HUES64 (cell line): ENCODE data around the gene ARHGAP44.

ENCODE experiments used
- H3K27ac ChIP-seq: 2 replicates; pipeline ENCODE4 v1.7.0; 2013; ENCODE audit warnings: low read depth, low read length, inconsistent platforms
- H3K27me3 ChIP-seq: 2 replicates; pipeline ENCODE4 v1.6.1; 2013; ENCODE audit warnings: mild to moderate bottlenecking, low read length; ENCODE audit not compliant: insufficient read depth
- H3K36me3 ChIP-seq: 2 replicates; pipeline ENCODE4 v1.6.1; 2013; ENCODE audit warnings: mild to moderate bottlenecking, low read length; ENCODE audit not compliant: insufficient read depth
- H3K4me1 ChIP-seq: 2 replicates; pipeline ENCODE4 v1.6.1; 2013; ENCODE audit warnings: mild to moderate bottlenecking, low read length, moderate library complexity; ENCODE audit not compliant: insufficient read depth
- H3K4me3 ChIP-seq: 2 replicates; pipeline ENCODE4 v1.5.1; 2013; ENCODE audit warnings: mild to moderate bottlenecking, low read length, moderate library complexity
- H3K9ac ChIP-seq: 2 replicates; pipeline ENCODE4 v1.6.1; 2013; ENCODE audit warnings: mild to moderate bottlenecking, low read depth, low read length
- H3K9me3 ChIP-seq: 2 replicates; pipeline ENCODE4 v1.6.1; 2013; ENCODE audit warnings: low read depth, low read length; ENCODE audit not compliant: insufficient read depth
- WGBS: fragments of 150-250, 120-280 bp; methylation state at CpG from one replicate; pipeline ENCODE4 v1.1.7; 2013; ENCODE audit warnings: missing lambda C conversion rate; 5-methylcytosine and 5-hydroxymethylcytosine counted together

Gene ARHGAP44

GRCh38 chr17:13025258-13025627, 235.9 kb downstream of the ARHGAP44 start:
- no peak overlapping the region for H3K9ac ChIP-seq
- H3K27me3 ChIP-seq: no peaks in the 10 kb centered on the region
- no peaks in the 10 kb centered on the region for H3K9me3 ChIP-seq
- no peaks in the 10 kb centered on the region for H3K4me1 ChIP-seq
- no peaks in the 10 kb centered on the region for H3K36me3 ChIP-seq
- H3K4me3 ChIP-seq: no peak overlapping the region
- no peak overlapping the region for H3K27ac ChIP-seq
- WGBS: 84% methylated on average over 5 of the region's 5 CpGs

- no peak overlapping the region for H3K9ac ChIP-seq
- H3K27ac ChIP-seq: no peak overlapping the region
- H3K36me3 ChIP-seq: no peaks in the 10 kb centered on the region
- no peaks in the 10 kb centered on the region for H3K9me3 ChIP-seq
- no peak overlapping the region for H3K4me3 ChIP-seq
- no peaks in the 10 kb centered on the region for H3K27me3 ChIP-seq
- H3K4me1 ChIP-seq: no peaks in the 10 kb centered on the region
Observed at GRCh38 chr17:13025687-13026086, 236.4 kb downstream of the ARHGAP44 start.

GRCh38 chr17:13027246-13027645, 237.9 kb downstream of the ARHGAP44 start:
- Histone ChIP-seq H3K4me3 (no peak overlapping the region), H3K9ac (no peak overlapping the region), H3K9me3 (no peaks in the 10 kb centered on the region), H3K27me3 (no peaks in the 10 kb centered on the region), H3K36me3 (no peaks in the 10 kb centered on the region), H3K4me1 (no peaks in the 10 kb centered on the region), H3K27ac (no peak overlapping the region)
- WGBS: 90% methylated on average over 5 of the region's 5 CpGs

- Histone ChIP-seq H3K9me3 (no peaks in the 10 kb centered on the region), H3K36me3 (no peaks in the 10 kb centered on the region), H3K27me3 (no peaks in the 10 kb centered on the region), H3K9ac (no peak overlapping the region), H3K4me1 (no peaks in the 10 kb centered on the region), H3K27ac (no peak overlapping the region), H3K4me3 (no peak overlapping the region)
- 81% methylated on average over 2 of the region's 2 CpGs for WGBS
Observed at GRCh38 chr17:13029340-13029739, 240.0 kb downstream of the ARHGAP44 start.

- no peaks in the 10 kb centered on the region for H3K9me3 ChIP-seq
- no peaks in the 10 kb centered on the region for H3K36me3 ChIP-seq
- H3K4me1 ChIP-seq: no peaks in the 10 kb centered on the region
- no peak overlapping the region for H3K27ac ChIP-seq
- 100% methylated on average over 1 of the region's 1 CpG for WGBS
- no peaks in the 10 kb centered on the region for H3K27me3 ChIP-seq
- no peak overlapping the region for H3K4me3 ChIP-seq
- H3K9ac ChIP-seq: no peak overlapping the region
Observed at GRCh38 chr17:13030056-13030455, 240.8 kb downstream of the ARHGAP44 start.

GRCh38 chr17:13030459-13031300, 241.4 kb downstream of the ARHGAP44 start:
- H3K9me3 ChIP-seq: no peaks in the 10 kb centered on the region
- H3K27ac ChIP-seq: no peak overlapping the region
- H3K4me3 ChIP-seq: no peak overlapping the region
- no peaks in the 10 kb centered on the region for H3K27me3 ChIP-seq
- no peaks in the 10 kb centered on the region for H3K4me1 ChIP-seq
- no peaks in the 10 kb centered on the region for H3K36me3 ChIP-seq
- H3K9ac ChIP-seq: no peak overlapping the region
- WGBS: 64% methylated on average over 10 of the region's 11 CpGs

GRCh38 chr17:13031718-13032350, 242.5 kb downstream of the ARHGAP44 start:
- Histone ChIP-seq H3K27ac (no peak overlapping the region), H3K4me1 (no peaks in the 10 kb centered on the region), H3K36me3 (no peaks in the 10 kb centered on the region), H3K27me3 (no peaks in the 10 kb centered on the region), H3K4me3 (no peak overlapping the region), H3K9me3 (no peaks in the 10 kb centered on the region), H3K9ac (no peak overlapping the region)
- 55% methylated on average over 15 of the region's 16 CpGs for whole genome bisulfite sequencing

- H3K9me3 ChIP-seq: no peaks in the 10 kb centered on the region
- H3K4me3 ChIP-seq: no peak overlapping the region
- 100% methylated on average over 1 of the region's 1 CpG for WGBS
- H3K36me3 ChIP-seq: no peaks in the 10 kb centered on the region
- no peaks in the 10 kb centered on the region for H3K4me1 ChIP-seq
- no peak overlapping the region for H3K27ac ChIP-seq
- H3K27me3 ChIP-seq: no peaks in the 10 kb centered on the region
- H3K9ac ChIP-seq: no peak overlapping the region
Observed at GRCh38 chr17:13035420-13035819, 246.1 kb downstream of the ARHGAP44 start.

- Histone ChIP-seq H3K9ac (no peak overlapping the region), H3K36me3 (no peaks in the 10 kb centered on the region), H3K4me3 (no peak overlapping the region), H3K27ac (no peak overlapping the region), H3K9me3 (no peaks in the 10 kb centered on the region), H3K27me3 (no peaks in the 10 kb centered on the region), H3K4me1 (0 out of 2 replicates have a peak, but pooled peaks cover 3% of the 10 kb centered on the region)
Observed at GRCh38 chr17:13036751-13037150, 247.5 kb downstream of the ARHGAP44 start.

- no peaks in the 10 kb centered on the region for H3K9me3 ChIP-seq
- 97% methylated on average over 4 of the region's 4 CpGs for WGBS
- H3K9ac ChIP-seq: no peak overlapping the region
- H3K4me3 ChIP-seq: no peak overlapping the region
- H3K4me1 ChIP-seq: 0 out of 2 replicates have a peak, but pooled peaks cover 3% of the 10 kb centered on the region
- H3K27ac ChIP-seq: no peak overlapping the region
- no peaks in the 10 kb centered on the region for H3K27me3 ChIP-seq
- no peaks in the 10 kb centered on the region for H3K36me3 ChIP-seq
Observed at GRCh38 chr17:13038931-13039665, 249.8 kb downstream of the ARHGAP44 start.
